Stimulated activated CD8-positive, alpha-beta memory T cell treated with anti-CD3 and anti-CD28 coated beads, Interleukin-7, amount 100 ng/mL, for 1 hour (primary cell): Measurements from ENCODE around the gene GVQW3.
A peak's percentile ranks its signal among the peaks of the same experiment; 100 is the strongest.

Experiments
- DNase-seq, 2 donors: peaks; one replicate each; pipeline ENCODE4 v3.0.0-alpha.2; 2020; ENCODE audit warnings: low read depth in 2 of 2

Gene GVQW3

GRCh38 chr11:76380977-76381719 is at the start of gene GVQW3, which contains the start of gene THAP12:
Gene GVQW3, plus strand, starts transcription at chr11:76381323. Its CDS starts 506 bp downstream, at chr11:76381829.
Gene THAP12, minus strand, starts transcription at chr11:76381132. Its CDS starts 296 bp downstream, at chr11:76380836.
- DNase-seq: peak; percentile 91

GRCh38 chr11:76334826-76335389 is 46.2 kb upstream of the GVQW3 start:
- no peak for DNase-seq

- DNase-seq: no peak
These were observed 45.3 kb upstream of the GVQW3 start for GRCh38 chr11:76335842-76336241.

- no peak for DNase-seq
These were observed 44.5 kb upstream of the GVQW3 start for GRCh38 chr11:76336597-76336996.

GRCh38 chr11:76337469-76337868 is 43.7 kb upstream of the GVQW3 start:
- no peak for DNase-seq

GRCh38 chr11:76337923-76338322 is 43.2 kb upstream of the GVQW3 start:
- no peak for DNase-seq

- no peak for DNase-seq
These were observed 41.9 kb upstream of the GVQW3 start for GRCh38 chr11:76339221-76339620.

GRCh38 chr11:76347466-76347865 is 33.7 kb upstream of the GVQW3 start:
- no peak for DNase-seq

- DNase-seq: no peak
These were observed 32.8 kb upstream of the GVQW3 start for GRCh38 chr11:76348348-76348747.

GRCh38 chr11:76355172-76355571 is 26.0 kb upstream of the GVQW3 start:
- no peak for DNase-seq

- no peak for DNase-seq
These were observed 19.7 kb upstream of the GVQW3 start for GRCh38 chr11:76361374-76361773.

GRCh38 chr11:76361776-76362175 is 19.3 kb upstream of the GVQW3 start:
- DNase-seq: no peak

GRCh38 chr11:76362716-76363115 is 18.4 kb upstream of the GVQW3 start:
- no peak for DNase-seq

- DNase-seq: no peak
These were observed 16.0 kb upstream of the GVQW3 start for GRCh38 chr11:76365038-76365679.

GRCh38 chr11:76368490-76368889 is 12.6 kb upstream of the GVQW3 start:
- DNase-seq: no peak

GRCh38 chr11:76369406-76369805 is 11.7 kb upstream of the GVQW3 start:
- DNase-seq: no peak

GRCh38 chr11:76371170-76371569 is 10.0 kb upstream of the GVQW3 start:
- DNase-seq: no peak

- no peak for DNase-seq
These were observed 4.2 kb upstream of the GVQW3 start for GRCh38 chr11:76376746-76377558.

- no peak for DNase-seq
These were observed 1.3 kb upstream of the GVQW3 start for GRCh38 chr11:76379807-76380158.

GRCh38 chr11:76380159-76380976 is 755 bp upstream of the GVQW3 start:
- peak; percentile 11 to 19 for DNase-seq

GRCh38 chr11:76382209-76382608 is 1.1 kb downstream of the GVQW3 start:
- no peak for DNase-seq
